Mesothelial cell of epicardium (in vitro differentiated cells): ENCODE data around the gene GRIN3B. TPM values are rescaled to one million over a fixed set of nuclear protein-coding genes. Genes with fewer than 3 reads are reported as not detected.
A peak's percentile ranks its signal among the peaks of the same experiment; 100 is the strongest.

Source experiments
- DNase-seq, 2 experiments: peaks; one replicate each; pipeline ENCODE4 v3.0.0; 2021; ENCODE audit warnings: low spot score in 2 of 2; ENCODE audit not compliant: unreplicated experiment in 2 of 2
- H3K27ac Mint-ChIP-seq: 2 replicates; pipeline ENCODE4 v1.8.0; 2021; ENCODE audit warnings: mixed read lengths
- H3K27me3 Mint-ChIP-seq: 2 replicates; pipeline ENCODE4 v1.8.0; 2021; ENCODE audit warnings: low read depth, mixed read lengths
- H3K36me3 Mint-ChIP-seq: 2 replicates; pipeline ENCODE4 v1.8.0; 2021; ENCODE audit warnings: mixed read lengths
- H3K4me1 Mint-ChIP-seq: 2 replicates; pipeline ENCODE4 v1.8.0; 2021; ENCODE audit warnings: mixed read lengths
- H3K4me3 Mint-ChIP-seq: 2 replicates; pipeline ENCODE4 v1.8.0; 2021; ENCODE audit warnings: mild to moderate bottlenecking, moderate library complexity, mixed read lengths
- H3K9me3 Mint-ChIP-seq: 2 replicates; pipeline ENCODE4 v1.8.0; 2021; ENCODE audit warnings: mixed read lengths
- total RNA-seq: library from RNA; stranded (reverse); gene quantifications from 3 replicates; pipeline ENCODE4 v1.2.1, GENCODE V29; 2021
- TF ChIP-seq, protein P1 (sequence below): fragments of 200-600 bp; sonication (generic); IDR thresholded peaks from one replicate; pipeline ENCODE4 v1.5.0; 2021; ENCODE audit warnings: antibody characterized with exemption; ENCODE audit not compliant: unreplicated experiment

The GRIN3B gene
- total RNA-seq, 1 donor from 2014 or later = 0.34 TPM

GRCh38 chr19:1038978-1039645 is 38.9 kb downstream of the GRIN3B start:
- no peak for DNase-seq
- TF ChIP-seq, protein P1, sequence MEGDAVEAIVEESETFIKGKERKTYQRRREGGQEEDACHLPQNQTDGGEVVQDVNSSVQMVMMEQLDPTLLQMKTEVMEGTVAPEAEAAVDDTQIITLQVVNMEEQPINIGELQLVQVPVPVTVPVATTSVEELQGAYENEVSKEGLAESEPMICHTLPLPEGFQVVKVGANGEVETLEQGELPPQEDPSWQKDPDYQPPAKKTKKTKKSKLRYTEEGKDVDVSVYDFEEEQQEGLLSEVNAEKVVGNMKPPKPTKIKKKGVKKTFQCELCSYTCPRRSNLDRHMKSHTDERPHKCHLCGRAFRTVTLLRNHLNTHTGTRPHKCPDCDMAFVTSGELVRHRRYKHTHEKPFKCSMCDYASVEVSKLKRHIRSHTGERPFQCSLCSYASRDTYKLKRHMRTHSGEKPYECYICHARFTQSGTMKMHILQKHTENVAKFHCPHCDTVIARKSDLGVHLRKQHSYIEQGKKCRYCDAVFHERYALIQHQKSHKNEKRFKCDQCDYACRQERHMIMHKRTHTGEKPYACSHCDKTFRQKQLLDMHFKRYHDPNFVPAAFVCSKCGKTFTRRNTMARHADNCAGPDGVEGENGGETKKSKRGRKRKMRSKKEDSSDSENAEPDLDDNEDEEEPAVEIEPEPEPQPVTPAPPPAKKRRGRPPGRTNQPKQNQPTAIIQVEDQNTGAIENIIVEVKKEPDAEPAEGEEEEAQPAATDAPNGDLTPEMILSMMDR = no peak

DNA sequence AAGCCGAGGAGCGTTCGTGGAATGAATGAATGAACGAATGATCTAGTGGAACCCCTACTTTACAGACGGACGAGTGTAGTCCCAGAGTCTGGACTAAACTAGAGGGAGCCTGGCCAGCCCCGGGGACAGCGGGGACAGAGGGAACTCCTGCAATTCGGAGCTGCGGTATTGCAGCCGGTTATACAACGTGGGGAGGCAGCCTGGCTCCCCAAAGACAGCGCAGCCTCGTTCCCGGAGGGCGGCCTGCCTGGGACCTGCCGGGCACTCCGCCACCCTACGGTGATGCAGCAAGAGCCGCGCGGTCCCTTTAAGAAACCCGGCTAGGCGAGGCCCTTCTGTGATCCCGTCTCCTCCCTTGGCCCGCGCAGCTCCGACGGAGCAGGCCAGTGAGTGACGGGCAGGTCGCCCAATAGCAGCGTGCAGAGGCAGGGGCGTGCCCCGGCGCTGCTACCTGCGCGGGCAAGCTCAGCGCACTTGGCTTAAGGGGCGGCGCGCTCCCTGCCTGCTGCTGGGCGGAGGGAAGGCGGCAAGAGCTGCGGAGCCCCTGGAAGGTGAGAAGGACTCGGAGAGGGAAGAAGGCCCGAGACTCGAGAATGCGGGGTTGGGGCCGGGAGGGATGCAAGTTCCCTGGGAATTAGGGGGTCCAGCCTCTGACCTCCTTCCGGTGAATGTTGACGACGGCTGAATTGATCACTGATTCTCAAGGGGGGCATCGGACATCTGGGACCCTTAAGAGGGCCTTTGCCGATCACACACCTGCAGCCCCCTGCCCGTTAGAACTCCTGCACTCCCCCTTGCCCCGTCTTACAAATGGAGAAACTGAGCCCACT is 39.6 kb downstream of the GRIN3B start, which contains the start of gene ABCA7:
TSS of gene ABCA7 (plus strand) at position 462 of the 830 bp plus-strand sequence. CDS start 1,255 bp downstream, outside the sequence.
- Mint-ChIP-seq H3K27me3 (no peaks in the 10 kb centered on the region), H3K4me1 (peaks cover 20% of the 10 kb centered on the region), H3K27ac (peak within 1 kb of the TSS; percentile 89), H3K36me3 (peaks cover 18% of the 10 kb centered on the region), H3K9me3 (no peaks in the 10 kb centered on the region), H3K4me3 (peak within 1 kb of the TSS; percentile 73)
- TF ChIP-seq, protein P1 = no peak
- DNase-seq = peak; percentile 98 to 100

More at GRCh38 chr19:1038978-1039645, 38.9 kb downstream of the GRIN3B start:
- peaks cover 20% of the 10 kb centered on the region for H3K4me1 Mint-ChIP-seq
- peak overlapping the region; percentile 89 for H3K27ac Mint-ChIP-seq
- peak overlapping the region; percentile 73 for H3K4me3 Mint-ChIP-seq
- H3K36me3 Mint-ChIP-seq = peaks cover 18% of the 10 kb centered on the region
- H3K9me3 Mint-ChIP-seq = no peaks in the 10 kb centered on the region
- no peaks in the 10 kb centered on the region for H3K27me3 Mint-ChIP-seq

- Mint-ChIP-seq H3K27ac (peak overlapping the region; percentile 86), H3K36me3 (peaks cover 14% of the 10 kb centered on the region), H3K27me3 (no peaks in the 10 kb centered on the region), H3K4me1 (peaks cover 20% of the 10 kb centered on the region), H3K9me3 (no peaks in the 10 kb centered on the region), H3K4me3 (peak overlapping the region; percentile 73)
- TF ChIP-seq, protein P1 = no peak
- peak; percentile 83 to 90 for DNase-seq
Observed at GRCh38 chr19:1040476-1041271, 40.5 kb downstream of the GRIN3B start.

- Mint-ChIP-seq H3K27ac (peak overlapping the region; percentile 56), H3K4me1 (peaks cover 20% of the 10 kb centered on the region), H3K36me3 (peaks cover 11% of the 10 kb centered on the region), H3K9me3 (no peaks in the 10 kb centered on the region), H3K4me3 (peak overlapping the region; percentile 73), H3K27me3 (no peaks in the 10 kb centered on the region)
- no peak for DNase-seq
- TF ChIP-seq, protein P1 = no peak
Observed at GRCh38 chr19:1041272-1041834, 41.1 kb downstream of the GRIN3B start.
